ENCODE results near the gene FUOM. TPM values are rescaled to one million over a fixed set of nuclear protein-coding genes. Genes with fewer than 3 reads are reported as not detected.

FUOM gene
- total and polyA plus RNA-seq, 12 donors, result 2.0 to 17.0 (median 6.2) TPM

DNA sequence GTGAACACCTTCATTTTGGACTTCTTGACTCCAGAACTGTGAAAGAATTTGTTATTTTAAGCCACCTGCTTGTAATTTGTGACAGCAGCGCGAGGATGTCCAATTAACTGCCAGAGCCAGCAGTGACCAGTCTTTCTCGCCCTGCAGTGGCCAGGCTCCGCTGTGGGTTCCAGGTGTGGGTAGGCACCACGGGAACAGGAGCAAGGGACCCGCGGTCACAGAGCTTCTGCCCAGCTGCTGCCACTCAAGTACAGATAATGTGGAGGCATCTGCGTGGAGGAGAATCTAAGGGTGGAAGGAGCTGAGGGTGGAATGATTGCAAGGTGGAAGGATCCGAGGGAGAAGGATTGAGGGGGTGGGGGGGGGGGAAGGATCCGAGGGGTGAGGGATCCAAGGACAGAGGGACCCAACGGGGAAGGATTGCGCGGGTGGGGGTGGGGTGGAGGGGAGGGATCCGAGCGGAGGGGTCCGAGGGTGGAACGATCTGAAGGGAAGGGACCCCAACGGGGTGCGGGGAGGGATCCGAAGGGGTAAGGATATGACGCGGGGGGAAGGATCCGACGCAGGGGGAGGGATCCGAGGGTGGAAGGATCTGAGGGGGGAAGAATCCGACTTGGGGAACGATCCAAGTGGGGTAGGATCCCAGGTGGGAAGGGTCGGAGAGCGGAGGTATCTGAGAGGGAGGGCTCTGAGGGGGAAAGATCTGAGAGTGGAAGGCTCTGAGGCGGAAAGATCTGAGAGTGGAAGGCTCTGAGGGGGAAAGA is 24.7 kb downstream of the FUOM start:
- no peak overlapping the region for H3K27ac ChIP-seq
- H3K4me1 ChIP-seq, result peaks cover 13 to 33% (median 22%) of the 10 kb centered on the region in 9 donors
- no peak for TF ChIP-seq CTCF (IDR thresholded peaks at IDR 0.05)
- no peak overlapping the region for H3K4me3 ChIP-seq
- intact Hi-C loops (cut with DNase I), result loop anchor here in 3 of 10 donors (5.0 to 10.0 kb wide), 2 partner anchors 192 to 274 kb away; partner anchors contain the start of gene CYP2E1 (in 1 of the 3)
- ATAC-seq (no peak), DNase-seq (no peak)
- peaks cover 39 to 82% (median 81%) of the 10 kb centered on the region in 7 donors for H3K27me3 ChIP-seq
- no peaks in the 10 kb centered on the region for H3K36me3 ChIP-seq
- no peaks in the 10 kb centered on the region for H3K9me3 ChIP-seq
- WGBS, 2 donors, result 79 to 83% methylated on average over 29 to 30 of the region's 30 CpGs

DNA sequence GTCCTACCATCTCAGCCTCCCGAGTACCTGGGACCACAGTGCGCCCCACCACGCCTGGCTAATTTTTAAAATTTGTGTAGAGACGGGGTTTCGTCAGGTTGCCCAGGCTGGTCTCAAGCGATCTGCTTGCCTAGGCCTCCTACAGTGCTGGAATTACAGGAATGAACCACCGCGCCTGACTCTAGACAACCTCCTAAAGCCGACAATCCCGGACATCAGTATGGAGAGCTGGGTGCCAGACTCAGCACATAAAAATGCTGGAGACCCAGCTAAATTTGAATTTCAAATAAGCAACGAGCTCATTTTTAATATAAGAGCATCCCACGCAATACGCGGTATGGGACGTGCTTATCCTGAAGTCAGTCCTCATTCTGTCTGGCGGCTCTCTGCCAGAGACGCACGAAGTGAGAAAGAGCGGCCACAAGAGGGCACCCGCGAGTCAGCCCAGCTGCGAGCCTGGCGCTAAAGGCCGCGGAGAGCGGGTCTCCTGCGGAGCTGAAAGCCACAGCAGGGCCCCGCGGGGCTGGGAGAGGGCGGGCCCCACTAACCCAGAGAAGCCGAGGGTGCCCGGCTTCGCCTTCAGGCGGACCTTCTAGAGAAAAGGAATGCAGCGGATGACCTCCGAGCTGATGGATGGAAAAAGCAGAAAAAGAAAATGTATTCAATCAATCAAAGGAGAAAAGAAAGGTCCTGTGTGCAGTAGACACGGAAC is 28.2 kb downstream of the FUOM start:
- Histone ChIP-seq H3K4me1 (peaks cover 5 to 24% (median 15%) of the 10 kb centered on the region in 9 donors), H3K27ac (no peak overlapping the region), H3K9me3 (no peaks in the 10 kb centered on the region), H3K4me3 (peak overlapping the region in 6 of 10 donors; percentile 10 to 39 (median 23)), H3K36me3 (no peaks in the 10 kb centered on the region), H3K27me3 (peaks cover 31 to 82% (median 81%) of the 10 kb centered on the region in 7 donors)
- TF ChIP-seq CTCF (IDR thresholded peaks at IDR 0.05), result peak; percentile 91 to 99 (median 96)
- ATAC-seq (peak; percentile 70 to 91 (median 87)), DNase-seq (peak; percentile 82 to 88)
- intact Hi-C loops (cut with DNase I), result loop anchor here in 9 of 10 donors (5.0 to 10.0 kb wide), 4 partner anchors 185 to 278 kb away; partner anchors contain the start of gene CYP2E1 (in 6 of the 9)
- WGBS, 2 donors, result 7 to 8% methylated on average over 37 of the region's 37 CpGs

DNA sequence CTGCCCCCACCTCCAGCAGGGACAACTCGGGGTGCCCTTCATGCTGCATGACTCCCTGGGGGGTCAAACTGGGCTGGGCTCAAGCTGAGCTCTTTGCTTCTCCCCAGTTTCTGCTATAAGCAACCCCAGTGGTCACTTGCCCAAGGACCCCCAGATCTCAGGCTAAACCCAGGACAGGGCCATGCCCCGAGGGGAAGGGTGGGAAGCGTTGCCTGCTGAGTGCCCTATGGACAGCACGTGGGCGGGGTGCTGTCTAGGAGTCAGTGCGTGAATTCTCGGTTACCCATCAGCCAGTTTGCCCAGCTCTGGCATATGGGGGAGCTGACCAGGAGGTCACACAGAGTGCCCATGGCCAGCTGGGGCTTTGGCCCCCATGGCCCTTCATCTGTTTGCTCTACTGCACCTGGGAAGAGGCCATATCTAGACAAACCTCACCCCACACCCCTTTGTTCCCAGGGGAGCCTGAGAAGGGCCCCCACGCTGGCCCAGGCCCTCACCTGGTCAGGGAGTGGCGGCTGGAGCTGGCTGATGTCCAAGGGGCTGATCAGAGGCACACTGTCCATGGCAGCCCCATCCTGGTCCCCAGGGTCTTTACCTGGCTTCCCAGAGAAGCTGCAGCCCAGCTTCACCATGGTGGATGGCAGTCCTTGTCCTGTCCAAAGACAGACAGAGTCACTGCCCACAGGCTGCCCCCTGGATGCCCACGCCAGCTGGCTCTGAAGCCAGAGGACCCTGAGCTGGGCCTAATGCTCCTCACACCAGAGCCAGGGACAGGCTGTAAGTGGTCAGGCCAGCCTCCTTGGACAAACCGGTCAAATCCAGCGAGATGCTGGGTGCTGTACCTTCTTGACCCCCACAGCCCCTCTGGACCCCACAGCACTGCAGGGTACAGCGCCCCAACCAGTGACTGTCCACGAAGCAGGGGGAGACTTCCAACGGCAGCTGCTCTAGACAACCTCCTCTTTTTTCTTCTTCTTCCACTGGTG is 29.2 kb downstream of the FUOM start:
- Histone ChIP-seq H3K4me3 (no peak overlapping the region), H3K9me3 (no peaks in the 10 kb centered on the region), H3K27ac (no peak overlapping the region), H3K36me3 (no peaks in the 10 kb centered on the region), H3K4me1 (peaks cover 5 to 25% (median 15%) of the 10 kb centered on the region in 9 donors), H3K27me3 (peaks cover 29 to 81% (median 80%) of the 10 kb centered on the region in 7 donors)
- 79 to 84% methylated on average over 15 of the region's 15 CpGs for WGBS, 2 donors
- intact Hi-C loops (cut with DNase I), result loop anchor here in 7 of 10 donors (5.0 to 10.0 kb wide), 4 partner anchors 186 to 279 kb away; partner anchors contain the start of gene CYP2E1 (in 5 of the 7)
- no peak for DNase-seq
- TF ChIP-seq CTCF (IDR thresholded peaks at IDR 0.05), result no peak
- ATAC-seq, result no peak

All from heart right ventricle (tissue), 16 donors.